HG03565 (cell line): ENCODE data around the gene MAD1L1.
"Not testable (repeated sequence)": the region's sequence is repeated elsewhere in the genome, so short reads cannot be mapped to it uniquely, and the experiment has no call there.

Experiments
- ATAC-seq: cut with Tn5 transposase; IDR thresholded peaks from one replicate; pipeline ENCODE4 v1.9.1; 2021; ENCODE audit warnings: mild to moderate bottlenecking, moderate library complexity; ENCODE audit not compliant: unreplicated experiment

MAD1L1 gene

GRCh38 chr7:1861799-1862458, 370.8 kb downstream of the MAD1L1 start:
- no peak for ATAC-seq

- not testable (repeated sequence) for ATAC-seq
Measured at GRCh38 chr7:1860881-1861798, 371.6 kb downstream of the MAD1L1 start.

DNA sequence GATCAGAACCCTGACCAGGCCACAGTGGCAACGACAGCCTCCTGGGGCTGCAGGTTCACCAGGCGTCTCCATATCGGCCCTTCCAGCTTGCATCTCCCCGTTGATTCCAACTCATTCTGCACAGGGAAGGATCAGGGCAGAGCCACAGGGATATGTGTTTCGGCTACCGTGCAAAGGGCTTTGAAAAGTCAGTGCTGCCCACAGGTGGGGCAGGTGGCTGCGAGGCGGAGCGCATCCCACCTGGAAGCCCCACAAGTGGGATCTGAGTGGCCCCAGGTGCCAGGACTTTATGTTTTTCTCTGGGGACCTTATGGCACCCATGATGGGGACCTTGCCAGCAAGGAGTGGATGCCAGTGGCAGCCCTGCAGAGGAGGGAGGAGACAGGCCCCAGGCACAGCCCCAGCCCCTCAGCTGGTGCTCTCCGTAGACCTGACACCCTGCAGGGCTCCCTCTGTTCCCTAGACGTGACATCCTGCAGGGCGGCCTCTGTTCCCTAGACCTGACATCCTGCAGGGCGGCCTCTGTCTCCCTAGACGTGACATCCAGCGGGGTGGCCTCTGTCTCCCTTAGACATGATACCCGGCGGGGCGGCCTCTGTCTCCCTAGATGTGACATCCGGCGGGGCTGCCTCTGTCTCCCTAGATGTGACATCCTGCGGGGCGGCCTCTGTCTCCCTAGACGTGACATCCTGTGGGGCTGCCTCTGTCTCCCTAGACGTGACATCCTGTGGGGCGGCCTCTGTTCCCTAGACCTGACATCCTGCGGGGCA, 373.3 kb downstream of the MAD1L1 start:
- no peak for ATAC-seq

- no peak for ATAC-seq
Measured at GRCh38 chr7:1858435-1859265, 374.1 kb downstream of the MAD1L1 start.

- no peak for ATAC-seq
Measured at GRCh38 chr7:1857487-1858421, 375.0 kb downstream of the MAD1L1 start.

GRCh38 chr7:1856888-1857441, 375.8 kb downstream of the MAD1L1 start:
- ATAC-seq = no peak

GRCh38 chr7:1856161-1856887, 376.4 kb downstream of the MAD1L1 start:
- no peak for ATAC-seq

GRCh38 chr7:1855725-1856160, 377.0 kb downstream of the MAD1L1 start:
- no peak for ATAC-seq

GRCh38 chr7:1854866-1855724, 377.6 kb downstream of the MAD1L1 start:
- ATAC-seq = no peak

- no peak for ATAC-seq
Measured at GRCh38 chr7:1853986-1854865, 378.5 kb downstream of the MAD1L1 start.

DNA sequence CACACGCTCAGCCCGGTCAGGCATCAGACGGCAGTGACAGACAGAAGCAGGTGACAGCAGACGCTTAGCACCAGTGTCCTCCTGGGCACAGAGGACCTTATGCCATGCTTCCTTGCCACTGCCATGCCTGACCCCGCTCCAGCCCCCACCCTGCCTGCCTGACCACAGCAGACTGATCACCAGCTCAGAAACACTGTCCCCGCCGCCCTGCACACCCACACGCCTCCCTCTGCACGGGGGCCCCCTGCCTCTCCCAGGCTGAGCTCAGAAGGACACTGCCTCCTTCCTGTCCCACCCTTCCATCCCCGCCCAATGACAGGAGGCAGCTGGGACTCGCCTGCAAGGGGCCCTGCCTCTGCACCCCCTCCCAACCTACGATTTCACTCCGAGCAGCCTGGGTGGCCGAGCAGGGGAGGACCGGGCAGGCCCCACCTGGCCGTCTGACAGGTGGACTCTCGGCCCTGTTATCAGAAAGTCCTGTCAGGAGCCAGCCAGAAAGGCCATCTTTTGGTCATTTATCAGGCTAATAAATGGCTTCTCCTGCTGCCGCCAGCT, 379.2 kb downstream of the MAD1L1 start:
- no peak for ATAC-seq

DNA sequence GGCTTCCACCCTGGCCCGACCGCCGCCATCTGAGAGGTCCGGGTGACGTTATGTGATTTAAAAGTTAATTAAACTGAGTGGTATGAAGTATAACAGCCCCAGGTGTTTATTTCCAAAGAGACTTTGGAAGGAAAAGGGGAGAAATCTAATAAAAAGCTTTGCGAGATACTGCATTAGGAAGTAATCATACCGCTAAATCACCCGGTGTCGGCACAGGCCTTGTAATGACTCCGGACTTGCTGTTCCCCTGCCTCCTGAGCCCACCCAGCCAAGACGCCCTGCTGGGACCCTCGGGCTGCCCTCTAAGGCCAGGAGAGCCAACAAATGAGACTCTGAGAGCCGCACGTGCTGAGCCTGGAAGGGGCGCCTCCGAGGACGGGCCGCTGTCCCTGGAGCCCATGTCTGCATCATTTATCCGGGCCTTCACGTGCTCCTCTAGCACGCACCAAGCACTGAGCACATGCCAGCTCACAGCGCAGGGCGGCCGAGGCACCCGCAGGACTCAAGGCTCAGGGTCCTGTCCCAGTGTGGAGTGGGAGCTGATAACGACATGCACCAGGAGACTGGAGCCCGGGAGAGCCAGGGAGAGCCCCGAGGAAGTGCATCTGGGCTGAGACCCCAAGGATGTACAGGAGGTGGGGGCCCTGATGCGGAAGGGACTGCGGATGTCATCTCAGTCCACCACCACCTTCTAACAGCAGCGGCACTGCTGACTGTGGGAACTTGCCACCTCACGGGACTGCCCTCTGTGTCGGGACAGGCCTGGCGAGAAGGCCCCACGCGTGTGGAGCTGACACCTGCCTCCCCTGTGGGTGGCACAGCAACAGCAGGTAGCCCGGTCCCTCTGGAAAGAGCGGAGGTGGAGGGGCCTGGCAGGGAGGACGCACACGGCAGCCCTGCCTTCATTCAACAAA, 380.0 kb downstream of the MAD1L1 start:
- ATAC-seq = no peak

- ATAC-seq = no peak
Measured at GRCh38 chr7:1851721-1852516, 380.8 kb downstream of the MAD1L1 start.

- no peak for ATAC-seq
Measured at GRCh38 chr7:1850976-1851571, 381.7 kb downstream of the MAD1L1 start.
